Amygdala (tissue), 56 donors: ENCODE data around the gene APBA2.
"Not testable (repeated sequence)": the region's sequence is repeated elsewhere in the genome, so short reads cannot be mapped to it uniquely, and the experiment has no call there.

Experiments used
- DNase-seq, 56 donors: peaks; one replicate each; lab custom pipeline; 2025; lab: John Stamatoyannopoulos, UW

The APBA2 gene

DNA sequence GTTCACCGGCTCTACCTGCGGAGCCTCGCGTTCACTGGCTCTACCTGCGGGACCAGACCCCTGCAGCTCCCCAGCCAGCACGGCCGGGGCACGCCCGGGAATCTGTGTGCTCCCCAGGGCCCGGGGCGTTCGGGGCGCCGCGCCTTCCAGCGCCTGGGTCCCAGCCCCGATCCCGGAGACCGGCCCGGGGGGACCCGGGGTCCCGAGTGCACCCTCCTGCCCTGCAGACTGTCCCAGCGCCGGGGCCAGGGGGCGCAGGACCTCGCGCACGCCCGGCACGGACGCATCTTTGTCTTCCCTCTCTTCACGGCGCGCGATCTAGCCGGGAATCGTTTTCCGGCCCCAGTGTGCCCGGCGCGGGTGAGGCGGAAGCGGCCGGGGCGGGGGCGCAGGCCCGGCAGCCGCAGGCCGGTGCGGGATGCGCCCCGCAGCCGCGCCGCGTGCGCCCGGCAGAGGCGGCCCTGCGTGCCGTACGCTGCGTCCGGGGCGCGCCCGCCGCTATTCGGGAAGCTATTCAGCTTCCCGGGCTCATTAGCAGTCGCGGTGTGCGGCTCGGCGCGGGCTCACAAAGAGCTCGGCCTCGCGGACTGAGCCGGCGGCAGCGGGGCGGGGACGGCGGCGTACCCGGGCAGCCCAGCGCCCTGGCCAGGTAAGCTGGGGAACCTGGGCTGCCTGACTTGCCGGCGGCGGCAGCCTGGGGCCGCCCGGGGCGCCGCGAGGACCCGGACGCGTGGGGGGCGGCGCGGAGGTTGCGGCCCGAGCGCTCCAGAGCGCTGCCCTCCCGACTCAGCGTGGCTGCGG, at the start of gene APBA2:
Gene APBA2 (plus strand): TSS at position 345 of the 801 bp plus-strand sequence. CDS start 167,911 bp downstream, outside the sequence.
- peak in 9 of 56 donors; percentile 21 to 58 (median 37) for DNase-seq

DNA sequence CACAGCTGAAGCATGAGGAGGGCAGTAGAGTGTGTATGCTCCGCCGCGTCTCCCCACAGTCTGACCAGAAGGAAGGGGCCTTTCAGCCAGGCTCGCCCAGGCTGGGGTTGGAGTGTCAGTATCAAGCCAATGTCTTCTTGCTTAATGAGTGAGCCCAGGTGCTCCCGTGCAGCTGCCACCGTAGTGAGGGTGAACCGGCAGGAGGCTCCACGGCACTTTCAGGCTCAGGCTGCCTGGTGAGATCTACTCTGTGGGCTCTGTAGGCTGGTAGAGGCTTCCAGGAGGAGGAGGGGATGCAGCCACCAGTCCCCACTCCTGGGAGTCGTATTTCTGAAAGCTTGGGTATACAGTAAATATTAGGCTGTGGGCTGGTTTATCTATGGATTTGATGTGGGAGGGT, 45.5 kb upstream of the APBA2 start:
- DNase-seq, result not testable (repeated sequence)

- DNase-seq, result not testable (repeated sequence)
Measured at GRCh38 chr15:28842210-28842609, 43.6 kb upstream of the APBA2 start.

DNA sequence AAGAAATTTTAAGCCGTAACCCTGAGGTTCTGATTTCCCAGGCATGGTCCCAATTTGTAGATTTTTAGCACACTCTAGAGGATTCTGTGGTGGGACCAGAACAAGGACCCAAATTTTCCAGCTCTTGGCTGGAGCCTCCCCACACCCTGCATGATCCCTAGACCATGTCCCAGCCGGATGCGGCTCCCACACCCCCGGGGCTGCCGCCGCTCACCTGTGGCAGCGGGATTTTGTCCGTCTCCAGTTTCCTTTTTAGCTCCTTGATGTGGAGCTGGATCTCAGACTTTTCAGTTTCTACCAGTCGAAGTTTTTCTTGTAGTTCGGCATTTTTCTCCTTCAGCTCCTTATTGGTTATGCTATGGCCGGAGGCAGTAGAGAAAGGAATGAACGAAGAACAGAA, 42.3 kb upstream of the APBA2 start:
- not testable (repeated sequence) for DNase-seq

- DNase-seq, result not testable (repeated sequence)
Measured at GRCh38 chr15:28844147-28844546, 41.6 kb upstream of the APBA2 start.

- not testable (repeated sequence) for DNase-seq
Measured at GRCh38 chr15:28847247-28847646, 38.5 kb upstream of the APBA2 start.

DNA sequence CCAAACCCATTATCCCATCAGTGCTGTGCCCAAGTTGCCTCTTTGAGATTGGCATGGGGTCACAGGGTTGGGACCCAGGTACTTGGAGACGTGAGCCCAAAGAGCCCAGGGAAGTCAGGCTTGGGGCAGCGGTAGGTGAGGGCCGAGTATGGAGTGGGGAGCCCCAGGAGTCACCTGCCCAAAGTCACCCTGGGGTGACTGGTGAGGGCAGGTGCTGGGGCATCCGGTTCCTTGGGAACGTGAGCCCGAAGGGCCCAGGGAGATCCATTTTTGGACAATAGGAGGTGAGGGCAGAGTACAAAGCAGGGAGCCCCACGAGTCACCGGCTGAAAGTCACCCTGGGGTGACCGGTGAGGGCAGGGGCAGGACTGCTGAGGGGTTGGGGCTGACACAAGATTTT, 37.8 kb upstream of the APBA2 start:
- DNase-seq, result not testable (repeated sequence)

DNA sequence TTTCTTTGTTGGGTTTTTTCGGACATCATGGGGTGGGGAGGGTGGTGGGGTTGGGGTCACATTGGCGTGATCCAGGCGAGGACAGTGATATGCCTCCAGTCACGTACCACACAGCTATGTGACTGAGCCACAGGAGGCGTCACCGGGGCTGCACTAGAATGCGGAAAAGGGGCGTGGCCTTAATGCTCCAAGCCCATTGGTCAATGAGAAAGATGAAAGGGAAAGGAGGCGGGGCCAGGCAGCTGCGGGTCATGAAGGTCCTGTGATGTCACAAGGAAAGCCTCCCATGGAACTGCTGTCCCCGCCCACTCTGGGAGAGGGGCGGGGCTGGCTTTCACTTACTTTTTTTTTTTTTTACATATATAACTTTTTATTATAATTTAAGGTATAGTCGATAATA, 37.3 kb upstream of the APBA2 start, which contains the start of gene GOLGA6L7:
Gene GOLGA6L7 (minus strand): TSS at position 124 of the 400 bp plus-strand sequence. CDS start 95 bp downstream, at position 29.
- DNase-seq, result peak in 1 of 56 donors; percentile 12

DNA sequence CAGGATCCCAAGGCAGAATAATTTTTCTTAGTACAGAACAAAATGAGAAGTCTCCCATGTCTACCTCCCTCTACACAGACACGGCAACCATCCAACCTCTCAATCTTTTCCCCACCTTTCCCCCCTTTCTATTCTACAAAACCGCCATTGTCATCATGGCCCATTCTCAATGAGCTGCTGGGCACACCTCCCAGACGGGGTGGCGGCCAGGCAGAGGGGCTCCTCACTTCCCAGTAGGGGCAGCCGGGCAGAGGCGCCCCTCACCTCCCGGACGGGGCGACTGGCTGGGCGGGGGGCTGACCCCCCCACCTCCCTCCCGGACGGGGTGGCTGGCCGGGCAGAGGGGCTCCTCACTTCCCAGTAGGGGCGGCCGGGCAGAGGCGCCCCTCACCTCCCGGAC, 36.5 kb upstream of the APBA2 start:
- not testable (repeated sequence) for DNase-seq

DNA sequence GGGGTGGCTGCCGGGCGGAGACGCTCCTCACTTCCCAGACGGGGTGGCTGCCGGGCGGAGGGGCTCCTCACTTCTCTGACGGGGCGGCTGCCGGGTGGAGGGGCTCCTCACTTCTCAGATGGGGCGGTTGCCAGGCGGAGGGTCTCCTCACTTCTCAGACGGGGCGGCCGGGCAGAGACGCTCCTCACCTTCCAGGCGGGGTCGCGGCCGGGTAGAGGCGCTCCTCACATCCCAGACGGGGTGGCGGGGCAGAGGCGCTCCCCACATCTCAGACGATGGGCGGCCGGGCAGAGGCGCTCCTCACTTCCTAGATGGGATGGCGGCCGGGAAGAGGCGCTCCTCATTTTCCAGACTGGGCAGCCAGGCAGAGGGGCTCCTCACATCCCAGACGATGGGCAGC, 36.0 kb upstream of the APBA2 start:
- DNase-seq, result not testable (repeated sequence)

- DNase-seq, result not testable (repeated sequence)
Measured at GRCh38 chr15:28853654-28854053, 32.1 kb upstream of the APBA2 start.

DNA sequence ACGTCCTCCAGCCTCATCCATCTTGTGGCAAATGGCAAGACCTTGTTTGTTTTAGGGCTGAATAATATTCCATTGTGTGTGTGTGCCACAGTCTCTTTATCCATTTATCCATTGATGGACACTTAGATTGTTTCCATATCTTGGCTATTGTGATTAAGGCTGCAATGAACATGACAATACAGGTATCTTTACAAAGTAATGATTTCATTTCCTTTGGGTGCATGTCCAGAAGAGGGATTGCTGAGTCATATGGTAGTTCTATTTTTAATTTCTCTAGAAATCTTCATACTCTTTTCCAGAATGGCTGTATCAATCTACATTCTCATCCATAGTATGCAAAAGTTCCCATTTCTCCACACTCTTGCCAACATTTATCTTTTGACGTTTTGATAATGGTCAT, 31.2 kb upstream of the APBA2 start:
- not testable (repeated sequence) for DNase-seq

DNA sequence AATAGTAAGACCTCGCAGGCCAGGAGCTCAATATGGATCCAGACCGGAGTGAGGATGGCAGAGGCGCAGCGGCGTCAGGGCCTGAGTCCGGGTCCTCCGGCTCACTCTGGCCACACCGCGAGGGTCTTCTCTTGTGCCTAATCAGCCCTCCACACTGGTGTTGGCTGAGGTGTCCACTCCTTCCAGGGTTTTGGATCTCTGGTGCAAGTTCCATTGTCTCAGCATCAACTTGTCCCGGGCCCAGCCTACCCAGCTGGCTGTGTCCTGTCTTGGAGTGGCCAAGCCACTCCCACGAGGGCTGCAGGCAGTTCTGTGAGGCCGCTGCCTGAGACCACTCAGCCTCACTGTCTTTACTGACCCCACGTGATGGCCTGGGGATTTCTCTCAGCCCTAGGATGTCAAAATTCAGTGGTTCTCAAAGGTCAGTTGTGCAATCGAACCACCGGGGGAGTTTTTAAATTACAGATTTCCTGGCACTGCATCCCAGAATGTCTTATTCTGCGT, 24.7 kb upstream of the APBA2 start:
- DNase-seq, result peak in 6 of 56 donors; percentile 5 to 32 (median 10)

DNA sequence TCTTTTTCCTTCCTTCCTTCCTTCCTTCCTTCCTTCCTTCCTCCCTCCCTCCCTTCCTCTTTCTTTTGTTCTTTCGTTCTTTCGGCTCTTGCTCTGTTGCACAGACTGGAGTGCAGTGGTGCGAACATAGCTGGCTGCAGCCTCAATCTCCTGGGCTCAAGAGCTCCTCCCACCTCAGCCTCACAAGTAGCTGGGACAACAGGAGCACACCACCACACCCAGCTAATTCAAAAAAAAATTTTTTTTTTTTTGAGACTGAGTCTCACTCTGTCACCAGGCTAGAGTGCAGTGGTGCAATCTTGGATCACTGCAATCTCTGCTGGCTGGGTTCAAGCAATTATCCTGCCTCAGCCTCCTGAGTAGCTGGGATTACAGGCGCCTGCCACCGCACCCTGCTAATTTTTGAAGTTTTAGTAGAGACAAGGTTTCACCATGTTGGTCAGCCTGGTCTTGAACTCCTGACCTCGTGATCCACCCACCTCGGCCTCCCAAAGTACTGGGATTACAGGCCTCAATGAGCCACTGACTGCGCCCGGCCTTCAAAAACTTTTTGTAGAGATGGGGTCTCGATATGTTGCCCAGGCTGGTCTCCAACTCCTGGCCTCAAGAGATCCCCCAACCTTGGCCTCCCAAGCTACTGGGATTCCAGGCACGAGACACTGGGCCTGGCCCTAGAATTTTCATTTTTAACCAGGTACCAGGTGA, 24.0 kb upstream of the APBA2 start:
- not testable (repeated sequence) for DNase-seq

DNA sequence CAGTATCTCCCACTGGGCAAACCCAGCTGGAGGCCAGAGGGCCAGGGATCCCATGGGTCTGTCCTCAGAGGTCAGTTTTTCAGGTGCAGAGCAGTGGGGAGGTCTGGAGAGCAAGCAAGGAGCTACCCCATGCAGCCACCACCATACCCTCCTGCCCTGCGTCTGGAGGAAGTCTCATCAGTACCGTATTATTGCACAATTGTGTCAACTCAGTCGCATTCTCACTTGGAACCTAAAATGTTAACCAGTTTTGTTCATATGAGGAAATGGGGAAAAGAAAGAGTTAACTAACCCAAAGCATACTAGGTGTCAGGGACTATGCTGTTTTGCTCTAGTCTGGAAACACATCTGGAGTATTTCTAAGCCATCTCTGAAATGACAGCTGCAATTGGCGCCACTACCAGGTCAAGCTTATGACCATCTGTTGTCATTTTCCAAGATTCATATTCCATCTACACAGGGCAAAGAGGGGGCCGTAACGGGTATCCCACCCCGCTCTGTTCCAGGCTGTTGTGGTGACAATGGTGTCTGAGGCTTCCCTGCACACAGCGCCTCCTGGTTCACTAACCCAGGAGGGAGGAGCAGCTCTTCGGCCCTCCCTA, 16.9 kb upstream of the APBA2 start:
- DNase-seq, result no peak

DNA sequence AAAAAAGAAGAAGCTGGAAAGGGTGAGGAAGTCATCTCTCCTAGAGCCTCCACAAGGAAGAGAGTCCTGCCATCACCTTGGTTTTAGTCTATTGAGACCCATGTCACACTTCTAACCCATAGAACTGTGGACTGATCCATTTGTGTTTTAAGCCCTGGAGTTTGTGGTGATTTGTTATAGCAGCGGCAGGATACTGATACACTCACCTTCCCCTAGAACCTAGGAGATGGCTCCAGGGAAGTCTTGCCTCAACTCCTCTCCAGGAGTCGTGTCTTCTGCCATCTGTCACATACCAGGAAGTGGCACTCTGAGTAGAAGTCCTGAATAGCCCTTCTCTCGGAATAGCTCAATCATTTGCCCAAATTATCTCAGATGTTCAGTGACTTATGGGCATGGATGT, 14.6 kb upstream of the APBA2 start:
- no peak for DNase-seq

DNA sequence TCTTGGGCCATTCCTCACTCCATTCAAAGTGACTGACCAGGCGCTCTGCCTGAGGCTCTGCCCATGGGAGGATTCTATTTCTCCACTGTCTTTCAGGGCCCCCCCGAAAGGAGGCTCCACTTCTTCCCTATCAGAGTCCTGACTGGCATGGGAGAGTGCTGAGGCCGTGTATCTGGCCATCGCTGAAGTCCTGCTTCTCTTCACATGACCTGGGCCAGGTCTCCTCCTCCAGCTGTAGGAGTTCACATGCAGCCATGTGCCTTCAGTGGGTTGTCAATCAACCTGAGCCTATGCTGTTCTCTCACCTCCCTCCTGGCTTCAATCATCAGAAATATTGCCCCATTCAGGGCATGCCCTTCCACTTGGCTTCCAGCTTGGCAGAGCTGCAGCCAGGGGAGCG, 12.8 kb upstream of the APBA2 start:
- no peak for DNase-seq

DNA sequence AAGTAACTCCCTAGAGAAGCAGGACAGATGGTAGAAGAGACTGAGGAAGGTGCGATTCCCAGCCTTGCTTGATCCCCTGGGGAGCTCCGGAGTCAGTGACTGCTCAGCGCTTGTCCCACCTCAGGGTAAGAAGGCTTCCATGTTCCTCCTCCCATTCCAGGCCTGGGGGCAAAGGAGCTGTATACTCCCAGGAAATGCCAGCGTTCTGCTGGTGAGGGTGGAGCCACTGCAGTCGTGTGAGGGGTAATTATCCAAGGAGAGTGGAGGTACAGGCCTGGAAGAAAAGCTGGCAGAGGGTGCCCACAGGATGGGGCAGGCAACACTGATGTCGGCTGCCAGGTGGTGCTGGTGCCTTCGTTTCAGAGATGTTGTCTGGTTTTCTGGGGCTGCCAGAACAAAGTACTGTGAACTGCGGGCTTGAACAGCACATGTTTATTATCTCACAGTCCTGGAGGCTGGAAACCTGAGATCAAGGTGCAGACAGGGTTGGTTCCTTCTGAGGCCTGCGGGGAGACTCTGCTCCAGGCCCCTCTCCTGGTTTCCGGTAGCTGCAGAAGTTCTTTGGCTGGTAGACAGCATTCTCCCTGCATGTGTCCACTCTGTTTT, 12.1 kb upstream of the APBA2 start:
- peak in 3 of 56 donors; percentile 14 to 31 (median 22) for DNase-seq

GRCh38 chr15:28875461-28876000, 10.2 kb upstream of the APBA2 start:
- no peak for DNase-seq
